ENCODE data around the gene GRIP1. TPM values are rescaled to one million over a fixed set of nuclear protein-coding genes. Genes with fewer than 3 reads are reported as not detected.

Gene GRIP1
- total RNA-seq, 1 donor, result under 0.01 TPM

GRCh38 chr12:66627988-66628317 lies 50.9 kb downstream of the GRIP1 start:
- Histone ChIP-seq H3K4me3 (ENCODE audit: insufficient read depth, low read length) (no peak overlapping the region), H3K27me3 (ENCODE audit: insufficient read depth, low read length) (no peaks in the 10 kb centered on the region), H3K4me1 (ENCODE audit: insufficient read depth, low read length) (no peaks in the 10 kb centered on the region), H3K79me2 (ENCODE audit: insufficient read depth, low read length) (no peaks in the 10 kb centered on the region), H3K36me3 (ENCODE audit: insufficient read depth, low read length) (no peaks in the 10 kb centered on the region), H3K4me2 (ENCODE audit: insufficient read depth, low read length) (no peak overlapping the region), H4K20me1 (ENCODE audit: insufficient read depth, low read length) (no peaks in the 10 kb centered on the region), H3K27ac (ENCODE audit: low read depth, low read length) (no peak overlapping the region), H3K9me3 (ENCODE audit: low read depth, low read length) (no peaks in the 10 kb centered on the region), H2AFZ (ENCODE audit: low read length) (no peak overlapping the region)
- DNase-seq (ENCODE audit: insufficient read length, low spot score, missing footprints), result no peak
- no peak for TF ChIP-seq CTCF (IDR thresholded peaks at IDR 0.05; ENCODE audit: extremely low read depth, low read depth, low read length)

GRCh38 chr12:66627270-66627987 lies 51.4 kb downstream of the GRIP1 start:
- Histone ChIP-seq H3K36me3 (ENCODE audit: insufficient read depth, low read length) (no peaks in the 10 kb centered on the region), H3K4me1 (ENCODE audit: insufficient read depth, low read length) (no peaks in the 10 kb centered on the region), H3K27ac (ENCODE audit: low read depth, low read length) (no peak overlapping the region), H4K20me1 (ENCODE audit: insufficient read depth, low read length) (no peaks in the 10 kb centered on the region), H3K9me3 (ENCODE audit: low read depth, low read length) (no peaks in the 10 kb centered on the region), H2AFZ (ENCODE audit: low read length) (no peak overlapping the region), H3K27me3 (ENCODE audit: insufficient read depth, low read length) (no peaks in the 10 kb centered on the region), H3K79me2 (ENCODE audit: insufficient read depth, low read length) (no peaks in the 10 kb centered on the region), H3K4me2 (ENCODE audit: insufficient read depth, low read length) (no peak overlapping the region), H3K4me3 (ENCODE audit: insufficient read depth, low read length) (no peak overlapping the region)
- TF ChIP-seq CTCF (IDR thresholded peaks at IDR 0.05; ENCODE audit: extremely low read depth, low read depth, low read length), result no peak
- no peak for DNase-seq (ENCODE audit: insufficient read length, low spot score, missing footprints)

GRCh38 chr12:66624806-66625205 lies 54.1 kb downstream of the GRIP1 start:
- Histone ChIP-seq H3K4me3 (ENCODE audit: insufficient read depth, low read length) (no peak overlapping the region), H4K20me1 (ENCODE audit: insufficient read depth, low read length) (no peaks in the 10 kb centered on the region), H3K9me3 (ENCODE audit: low read depth, low read length) (no peaks in the 10 kb centered on the region), H2AFZ (ENCODE audit: low read length) (no peak overlapping the region), H3K27me3 (ENCODE audit: insufficient read depth, low read length) (no peaks in the 10 kb centered on the region), H3K27ac (ENCODE audit: low read depth, low read length) (no peak overlapping the region), H3K4me1 (ENCODE audit: insufficient read depth, low read length) (no peaks in the 10 kb centered on the region), H3K4me2 (ENCODE audit: insufficient read depth, low read length) (no peak overlapping the region), H3K36me3 (ENCODE audit: insufficient read depth, low read length) (no peaks in the 10 kb centered on the region), H3K79me2 (ENCODE audit: insufficient read depth, low read length) (no peaks in the 10 kb centered on the region)
- no peak for DNase-seq (ENCODE audit: insufficient read length, low spot score, missing footprints)
- TF ChIP-seq CTCF (IDR thresholded peaks at IDR 0.05; ENCODE audit: extremely low read depth, low read depth, low read length), result no peak

GRCh38 chr12:66623455-66623854 lies 55.4 kb downstream of the GRIP1 start:
- DNase-seq (ENCODE audit: insufficient read length, low spot score, missing footprints), result no peak
- Histone ChIP-seq H4K20me1 (ENCODE audit: insufficient read depth, low read length) (no peaks in the 10 kb centered on the region), H3K4me1 (ENCODE audit: insufficient read depth, low read length) (no peaks in the 10 kb centered on the region), H3K79me2 (ENCODE audit: insufficient read depth, low read length) (no peaks in the 10 kb centered on the region), H3K4me2 (ENCODE audit: insufficient read depth, low read length) (no peak overlapping the region), H3K27me3 (ENCODE audit: insufficient read depth, low read length) (no peaks in the 10 kb centered on the region), H3K4me3 (ENCODE audit: insufficient read depth, low read length) (no peak overlapping the region), H3K36me3 (ENCODE audit: insufficient read depth, low read length) (no peaks in the 10 kb centered on the region), H2AFZ (ENCODE audit: low read length) (no peak overlapping the region), H3K27ac (ENCODE audit: low read depth, low read length) (no peak overlapping the region), H3K9me3 (ENCODE audit: low read depth, low read length) (no peaks in the 10 kb centered on the region)
- no peak for TF ChIP-seq CTCF (IDR thresholded peaks at IDR 0.05; ENCODE audit: extremely low read depth, low read depth, low read length)
